ENCODE measurements around the gene MGAT4A. TPM values are rescaled to one million over a fixed set of nuclear protein-coding genes. Genes with fewer than 3 reads are reported as not detected.

The MGAT4A gene
- total RNA-seq, 1 donor from 2014 or later = 8.0 TPM

GRCh38 chr2:98717621-98718020 lies 13.3 kb downstream of the MGAT4A start:
- DNase-seq (ENCODE audit: low spot score in 2 of 2) = no peak
- Histone ChIP-seq H3K9me3 (no peaks in the 10 kb centered on the region), H3K36me3 (peaks cover 0 to 16% of the 10 kb centered on the region in 2 donors), H3K27me3 (no peaks in the 10 kb centered on the region), H3K4me3 (no peak overlapping the region), H3K27ac (no peak overlapping the region), H3K4me1 (no peaks in the 10 kb centered on the region)
- TF ChIP-seq, protein P1, sequence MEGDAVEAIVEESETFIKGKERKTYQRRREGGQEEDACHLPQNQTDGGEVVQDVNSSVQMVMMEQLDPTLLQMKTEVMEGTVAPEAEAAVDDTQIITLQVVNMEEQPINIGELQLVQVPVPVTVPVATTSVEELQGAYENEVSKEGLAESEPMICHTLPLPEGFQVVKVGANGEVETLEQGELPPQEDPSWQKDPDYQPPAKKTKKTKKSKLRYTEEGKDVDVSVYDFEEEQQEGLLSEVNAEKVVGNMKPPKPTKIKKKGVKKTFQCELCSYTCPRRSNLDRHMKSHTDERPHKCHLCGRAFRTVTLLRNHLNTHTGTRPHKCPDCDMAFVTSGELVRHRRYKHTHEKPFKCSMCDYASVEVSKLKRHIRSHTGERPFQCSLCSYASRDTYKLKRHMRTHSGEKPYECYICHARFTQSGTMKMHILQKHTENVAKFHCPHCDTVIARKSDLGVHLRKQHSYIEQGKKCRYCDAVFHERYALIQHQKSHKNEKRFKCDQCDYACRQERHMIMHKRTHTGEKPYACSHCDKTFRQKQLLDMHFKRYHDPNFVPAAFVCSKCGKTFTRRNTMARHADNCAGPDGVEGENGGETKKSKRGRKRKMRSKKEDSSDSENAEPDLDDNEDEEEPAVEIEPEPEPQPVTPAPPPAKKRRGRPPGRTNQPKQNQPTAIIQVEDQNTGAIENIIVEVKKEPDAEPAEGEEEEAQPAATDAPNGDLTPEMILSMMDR (IDR thresholded peaks at IDR 0.05) = no peak
- intact Hi-C loops (cut with DNase I) = no loop called here

GRCh38 chr2:98716786-98717185 lies 14.1 kb downstream of the MGAT4A start:
- Histone ChIP-seq H3K27ac (no peak overlapping the region), H3K27me3 (no peaks in the 10 kb centered on the region), H3K36me3 (peaks cover 0 to 8% of the 10 kb centered on the region in 2 donors), H3K4me3 (no peak overlapping the region), H3K4me1 (no peaks in the 10 kb centered on the region), H3K9me3 (no peaks in the 10 kb centered on the region)
- DNase-seq (ENCODE audit: low spot score in 2 of 2) = no peak
- intact Hi-C loops (cut with DNase I) = no loop called here
- TF ChIP-seq, protein P1 (IDR thresholded peaks at IDR 0.05) = no peak

- intact Hi-C loops (cut with DNase I) = no loop called here
- DNase-seq (ENCODE audit: low spot score in 2 of 2) = no peak
- TF ChIP-seq, protein P1 (IDR thresholded peaks at IDR 0.05) = no peak
- Histone ChIP-seq H3K27ac (no peak overlapping the region), H3K4me1 (no peaks in the 10 kb centered on the region), H3K9me3 (no peaks in the 10 kb centered on the region), H3K4me3 (no peak overlapping the region), H3K36me3 (peaks cover 0 to 5% of the 10 kb centered on the region in 2 donors), H3K27me3 (no peaks in the 10 kb centered on the region)
Observed at GRCh38 chr2:98715812-98716451, 15.0 kb downstream of the MGAT4A start.

GRCh38 chr2:98713332-98714015 lies 17.5 kb downstream of the MGAT4A start:
- Histone ChIP-seq H3K27me3 (no peaks in the 10 kb centered on the region), H3K4me3 (no peak overlapping the region), H3K4me1 (peaks cover 3 to 8% of the 10 kb centered on the region in 2 donors), H3K27ac (no peak overlapping the region), H3K36me3 (no peaks in the 10 kb centered on the region), H3K9me3 (no peaks in the 10 kb centered on the region)
- DNase-seq (ENCODE audit: low spot score in 2 of 2) = no peak
- TF ChIP-seq, protein P1 (IDR thresholded peaks at IDR 0.05) = no peak
- intact Hi-C loops (cut with DNase I) = no loop called here

- Histone ChIP-seq H3K4me1 (peaks cover 3 to 14% of the 10 kb centered on the region in 2 donors), H3K4me3 (no peak overlapping the region), H3K36me3 (no peaks in the 10 kb centered on the region), H3K27me3 (no peaks in the 10 kb centered on the region), H3K27ac (no peak overlapping the region), H3K9me3 (no peaks in the 10 kb centered on the region)
- TF ChIP-seq, protein P1 (IDR thresholded peaks at IDR 0.05) = no peak
- intact Hi-C loops (cut with DNase I) = no loop called here
- DNase-seq (ENCODE audit: low spot score in 2 of 2) = no peak
Observed at GRCh38 chr2:98712145-98712544, 18.8 kb downstream of the MGAT4A start.
